GM12878 (cell line): Measurements from ENCODE around the gene BCAS3. TPM values are rescaled to one million over a fixed set of nuclear protein-coding genes. Genes with fewer than 3 reads are reported as not detected.
A peak's percentile ranks its signal among the peaks of the same experiment; 100 is the strongest.

Experiments
- ATAC-seq: fragments of 200-7000 bp; cut with Tn5 transposase; 3 replicates; pipeline ENCODE4 v1.9.1; 2020; ENCODE audit warnings: mild to moderate bottlenecking, moderate library complexity
- BruUV-seq: library from RNA; stranded (reverse); fragments of 400-500 nt; replicated peaks from 2 replicates; lab custom pipeline; 2021; lab: Mats Ljungman, UMichigan
- CTCF ChIA-PET: fragments of 300-600 bp; sonication (Branson Sonifier 250); formaldehyde crosslinking; extraction: SDS; loops from one replicate; lab custom pipeline; 2021; ENCODE audit warnings: inconsistent platforms; lab: Yijun Ruan, JAX
- POLR2A ChIA-PET: fragments of 350-600 bp; formaldehyde crosslinking; extraction: SDS; loops from one replicate; lab custom pipeline; 2021; ENCODE audit warnings: inconsistent platforms; lab: Charles Lee
- RAD21 ChIA-PET: fragments of 300-600 bp; sonication (Branson Sonifier 250); formaldehyde crosslinking; loops from one replicate; lab custom pipeline; 2023; ENCODE audit warnings: antibody characterized with exemption; ENCODE audit not compliant: unreplicated experiment; lab: Charles Lee
- SMC1A ChIA-PET: fragments of 300-600 bp; sonication (Branson Sonifier 250); formaldehyde crosslinking; loops from one replicate; lab custom pipeline; 2023; ENCODE audit not compliant: unreplicated experiment, uncharacterized antibody; lab: Charles Lee
- DNase-seq: peaks from one replicate; pipeline ENCODE4 v3.0.0-alpha.2; 2011; ENCODE audit warnings: low read depth, low spot score
- FAIRE-seq: peaks from 3 replicates; lab custom pipeline; 2011; peaks lifted over from hg19 to GRCh38; lab: Jason Lieb, UNC
- H2AFZ ChIP-seq: 2 replicates; pipeline ENCODE4 v1.6.0; 2011; ENCODE audit warnings: low read depth, low read length, control low read depth; ENCODE audit not compliant: control insufficient read depth
- H3K27ac ChIP-seq: 2 replicates; pipeline ENCODE4 v1.5.1; 2011; ENCODE audit warnings: control low read depth; ENCODE audit not compliant: control insufficient read depth, insufficient read depth
- H3K27me3 ChIP-seq, 2 experiments: replicated peaks in 1 of 2; 2 replicates each; pipeline versions ENCODE4 v1.6.0 to v1.6.1; 2011; ENCODE audit warnings: low read length in 1 of 2; ENCODE audit not compliant: control insufficient read depth in 2 of 2, insufficient read depth in 2 of 2
- H3K36me3 ChIP-seq, 2 experiments: 2 replicates each; pipeline ENCODE4 v1.5.1; 2011; ENCODE audit warnings: low read length in 1 of 2; ENCODE audit not compliant: control insufficient read depth in 2 of 2, insufficient read depth in 2 of 2
- H3K4me1 ChIP-seq: 2 replicates; pipeline ENCODE4 v1.6.1; 2011; ENCODE audit warnings: mild to moderate bottlenecking, low read length, moderate library complexity, mixed read lengths; ENCODE audit not compliant: control insufficient read depth, insufficient read depth
- H3K4me2 ChIP-seq: 2 replicates; pipeline ENCODE4 v1.6.0; 2011; ENCODE audit warnings: control low read depth; ENCODE audit not compliant: control insufficient read depth, insufficient read depth
- H3K4me3 ChIP-seq: fragments of 200-600 bp; sonication (generic); 2 replicates; pipeline ENCODE4 v1.5.1; 2016
- H3K79me2 ChIP-seq: 2 replicates; pipeline ENCODE4 v1.6.0; 2011; ENCODE audit warnings: low read length; ENCODE audit not compliant: control insufficient read depth, insufficient read depth
- H3K9ac ChIP-seq: 2 replicates; pipeline ENCODE4 v1.8.0; 2011; ENCODE audit warnings: low read length, control low read depth, mixed read lengths; ENCODE audit not compliant: control insufficient read depth, insufficient read depth
- H3K9me3 ChIP-seq: replicated peaks from 3 replicates; pipeline ENCODE4 v1.5.1; 2011; ENCODE audit warnings: mild to moderate bottlenecking, low read length; ENCODE audit not compliant: control insufficient read depth, insufficient read depth
- H4K20me1 ChIP-seq: 2 replicates; pipeline ENCODE4 v1.6.0; 2011; ENCODE audit not compliant: control insufficient read depth, insufficient read depth
- BHLHE40 ChIP-seq, 2 experiments: fragments of 450-650 bp in 1 of 2; IDR thresholded peaks; 2 replicates each; pipeline ENCODE4 v1.6.1; 2011 to 2017; ENCODE audit warnings: low read depth in 2 of 2, borderline replicate concordance in 1 of 2, improper control_type of control experiment in 1 of 2, low read length in 1 of 2, mild to moderate bottlenecking in 1 of 2
- ETV6 ChIP-seq, 2 experiments: fragments of 450-650 bp in 1 of 2; IDR thresholded peaks in 1 of 2; conservative IDR thresholded peaks in 1 of 2; 2 replicates each; pipeline ENCODE4 v1.6.1; 2014; ENCODE audit warnings: antibody characterized with exemption in 1 of 2, borderline replicate concordance in 1 of 2, low read depth in 1 of 2, mild to moderate bottlenecking in 1 of 2, moderate library complexity in 1 of 2
- HDGF ChIP-seq: fragments of 450-650 bp; IDR thresholded peaks from 2 replicates; pipeline ENCODE4 v1.6.1; 2016; ENCODE audit warnings: antibody characterized with exemption
- NR2C1 ChIP-seq: fragments of 450-650 bp; IDR thresholded peaks from 2 replicates; pipeline ENCODE4 v1.6.1; 2017; ENCODE audit warnings: antibody characterized with exemption, mild to moderate bottlenecking, moderate library complexity
- SMC3 ChIP-seq: IDR thresholded peaks from 2 replicates; pipeline ENCODE4 v1.6.1; 2011; ENCODE audit warnings: low read length, improper control_type of control experiment, borderline replicate concordance
- SREBF1 ChIP-seq: IDR thresholded peaks from 2 replicates; pipeline ENCODE4 v1.6.1; 2012; ENCODE audit warnings: mild to moderate bottlenecking, low read length
- YBX1 ChIP-seq: fragments of 450-650 bp; IDR thresholded peaks from 2 replicates; pipeline ENCODE4 v1.6.1; 2016; ENCODE audit warnings: antibody characterized with exemption
- ZSCAN29 ChIP-seq: fragments of 450-650 bp; IDR thresholded peaks from 2 replicates; pipeline ENCODE4 v1.6.1; 2017; ENCODE audit warnings: mild to moderate bottlenecking, moderate library complexity
- whole genome bisulfite sequencing: methylation state at CpG from one replicate; pipeline ENCODE4 v1.1.6; 2016; ENCODE audit warnings: low lambda C conversion rate; ENCODE audit not compliant: insufficient replicate concordance, insufficient coverage; ENCODE audit errors: missing lambda C conversion rate; 5-methylcytosine and 5-hydroxymethylcytosine counted together
- in situ Hi-C: fragments of 300-500 bp; cut with MboI; formaldehyde crosslinking; loops from 9 replicates; pipeline ENCODE4 v1.14.3; 2018; ENCODE audit warnings: mixed read lengths
- intact Hi-C: fragments of 100-400 bp; cut with micrococcal nuclease; formaldehyde crosslinking; loops from one replicate; pipeline ENCODE4 v1.14.2; 2022; ENCODE audit not compliant: unreplicated experiment
- polyA plus RNA-seq, 11 experiments: library from polyadenylated mRNA; depleted of rRNA in 4 of 11; unstranded in 6 of 11; stranded (reverse) in 5 of 11; fragments of >200 nt; fragmentation: Nextera tagmentation in 4 of 11; fragmentation: Illumina TruSeq in 1 of 11; extraction: Ambion mirVana in 4 of 11; extraction: Trizol in 1 of 11; gene quantifications; 1 replicate in 1 of 11; 2 replicates in 10 of 11; pipeline versions ENCODE4 v1.2.1 to v1.2.3, GENCODE V29; 2011 to 2016; ENCODE audit warnings: inconsistent platforms in 2 of 11, missing spikeins in 2 of 11, low read depth in 1 of 11
- total RNA-seq, 4 experiments: library from RNA; depleted of rRNA in 3 of 4; stranded (reverse); fragments of >200 nt in 3 of 4; fragmentation: Illumina TruSeq in 1 of 4; extraction: Trizol in 1 of 4; gene quantifications; 2 replicates each; pipeline versions ENCODE4 v1.2.1 to v1.2.3, GENCODE V29; 2013 to 2021

The BCAS3 gene
- total and polyA plus RNA-seq, 10 of the 15 experiments (the other 5 are each of a cell fraction or from before 2014, with no cell fraction given): 2.1 to 11.0 (median 6.6) TPM

GRCh38 chr17:61384354-61384691, 706.7 kb downstream of the BCAS3 start (continued):
- TF ChIP-seq YBX1 (no peak), SREBF1 (no peak), SMC3 (no peak), ZSCAN29 (no peak), NR2C1 (no peak)

DNA sequence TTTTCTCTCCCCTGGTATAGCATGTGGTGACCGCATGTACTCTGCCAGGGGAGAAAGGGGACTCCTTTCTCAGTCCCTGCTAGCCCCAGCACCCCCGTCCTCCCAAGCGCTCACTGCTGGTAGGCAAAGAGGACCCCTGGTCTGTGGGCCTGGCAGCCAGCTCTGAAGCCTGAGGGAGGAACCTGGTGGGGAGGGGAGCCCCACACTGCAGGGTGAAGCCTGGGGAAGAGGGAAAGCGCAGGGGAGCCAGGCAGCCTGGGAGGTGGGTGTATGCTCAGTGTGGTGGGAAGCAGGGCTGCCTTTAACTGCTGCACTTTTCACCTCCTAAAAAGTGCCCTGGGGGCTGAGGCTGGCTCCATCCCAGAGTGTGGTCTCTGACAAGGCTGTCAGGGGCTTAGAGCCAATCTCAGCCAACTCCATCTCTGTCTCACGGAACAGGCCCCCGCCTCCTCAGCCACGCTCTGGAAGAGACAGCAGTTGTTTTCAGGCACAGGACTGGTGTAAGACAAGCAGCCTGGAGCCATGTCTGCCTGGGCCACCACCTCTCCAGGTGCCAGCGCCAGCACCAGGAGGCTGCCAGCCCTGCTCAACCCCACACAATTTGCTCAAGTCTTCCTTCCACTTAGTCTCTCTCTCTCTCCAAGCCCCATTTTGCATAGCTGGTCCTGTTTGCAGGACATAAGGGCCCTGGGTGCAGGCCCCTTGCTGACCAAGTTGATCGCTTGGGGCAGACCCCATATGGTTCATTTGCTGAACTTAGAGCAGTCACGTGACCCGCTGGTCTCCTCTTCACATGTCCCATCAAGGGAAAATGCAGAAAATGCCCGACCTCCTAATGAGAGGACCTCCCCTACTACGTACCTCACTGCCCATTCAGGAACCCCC, 707.3 kb downstream of the BCAS3 start:
- no peak for DNase-seq
- Histone ChIP-seq H4K20me1 (no peaks in the 10 kb centered on the region), H3K4me2 (no peak overlapping the region), H2AFZ (no peak overlapping the region), H3K27me3 (no peaks in the 10 kb centered on the region), H3K9ac (no peak overlapping the region), H3K4me1 (no peaks in the 10 kb centered on the region), H3K36me3 (no peaks in the 10 kb centered on the region), H3K9me3 (no peaks in the 10 kb centered on the region), H3K4me3 (no peak overlapping the region), H3K79me2 (no peaks in the 10 kb centered on the region), H3K27ac (no peak overlapping the region)
- ChIA-PET CTCF (interaction anchor here (0.8 kb wide), 1 partner anchor 9 kb away, joined by 3 read pairs; no protein-coding TSS in a partner anchor), POLR2A (no interaction called here), SMC1A (interaction anchor here (1.0 kb wide), 1 partner anchor 664 kb away, joined by 4 read pairs; no protein-coding TSS in a partner anchor), RAD21 (no interaction called here)
- no TSS peak for BruUV-seq
- TF ChIP-seq ETV6 (conservative IDR thresholded peaks at IDR 0.05 in 1 of 2, IDR thresholded peaks at IDR 0.05 in 1 of 2; ENCODE audit: borderline replicate concordance in 1 of 2, low read depth in 1 of 2) (peak in 1 of 2 experiments; percentile 75; a peak in 2 of 4 replicates), BHLHE40 (IDR thresholded peaks at IDR 0.05; ENCODE audit: borderline replicate concordance in 1 of 2, low read depth in 2 of 2, low read length in 1 of 2) (0 out of 4 replicates have a peak, but pooled peaks of 1 of the 2 experiments have one; percentile 18), HDGF (no peak)
- no peak for ATAC-seq
- in situ Hi-C loops (no loop called here), intact Hi-C loops (loop anchor here (5.0 kb wide), 1 partner anchor 663 kb away; no protein-coding TSS in a partner anchor)
- FAIRE-seq: no peak
- WGBS: 42% methylated on average over 13 of the region's 13 CpGs
